ENCODE measurements around the gene MSANTD1. TPM values are rescaled to one million over a fixed set of nuclear protein-coding genes. Genes with fewer than 3 reads are reported as not detected.

Gene MSANTD1
- total and polyA plus RNA-seq, 2 of the 8 experiments (the other 6 are each of a cell fraction or from before 2014, with no cell fraction given): 0.23 to 0.45 TPM

DNA sequence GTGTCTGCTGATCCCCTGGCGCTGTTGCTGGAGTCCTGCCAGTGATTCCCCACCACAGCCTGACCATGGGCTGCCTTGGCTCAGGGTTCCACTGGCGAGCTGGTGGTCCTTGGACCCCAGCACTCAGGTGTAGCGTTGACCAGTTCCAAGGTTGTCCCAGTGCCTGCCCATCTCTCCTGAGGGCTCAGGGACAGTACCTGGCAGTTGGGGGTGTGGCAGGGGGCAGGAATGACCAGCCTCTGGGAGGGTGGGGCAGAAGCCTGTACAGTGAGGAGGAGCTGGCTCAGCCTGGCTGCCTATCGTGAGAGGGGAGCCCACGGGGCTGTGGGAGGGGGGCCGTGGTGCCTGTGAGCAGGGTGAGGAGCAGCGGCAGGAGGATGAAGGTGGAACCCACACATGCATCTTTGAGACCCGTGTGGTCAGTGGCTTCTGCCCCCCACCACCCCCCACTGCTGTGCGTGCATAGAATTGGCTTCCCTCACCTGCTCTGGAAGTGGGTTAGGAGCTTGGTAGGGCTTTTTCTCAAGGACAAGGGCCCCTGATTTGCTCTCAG is 12.6 kb upstream of the MSANTD1 start:
- FAIRE-seq: no peak

More for the DNA sequence above, 12.6 kb upstream of the MSANTD1 start:
- Histone ChIP-seq H3K4ac (replicated peaks; ENCODE audit: insufficient read length, low read depth, low read length) (no peak overlapping the region), H3K4me2 (ENCODE audit: insufficient read depth in 1 of 2, low read depth in 2 of 2, low read length in 2 of 2) (no peak overlapping the region; a peak in 1 of 4 replicates), H4K20me1 (replicated peaks in 1 of 2; ENCODE audit: control insufficient read depth in 1 of 2, insufficient read depth in 2 of 2, low read length in 2 of 2) (peaks cover 39 to 55% of the 10 kb centered on the region in 2 experiments), H2BK120ac (replicated peaks; ENCODE audit: low read depth, low read length) (no peak overlapping the region), H3K27ac (ENCODE audit: low read depth, low read length) (no peak overlapping the region), H3K14ac (ENCODE audit: insufficient read length) (no peak overlapping the region), H4K8ac (ENCODE audit: extremely low read depth, insufficient read depth, low read length) (no peak overlapping the region), H3K9ac (replicated peaks in 1 of 4; ENCODE audit: extremely low read depth in 1 of 4, low read depth in 3 of 4, low read length in 3 of 4) (no peak overlapping the region), H3K4me1 (replicated peaks in 1 of 4; ENCODE audit: control insufficient read depth in 3 of 4, insufficient read depth in 4 of 4, low read length in 3 of 4) (peaks cover 0 to 15% (median 11%) of the 10 kb centered on the region in 4 experiments; a peak in 6 of 7 replicates), H3K9me3 (ENCODE audit: insufficient read depth in 2 of 2, low read depth in 1 of 2, low read length in 1 of 2) (no peaks in the 10 kb centered on the region), H3K56ac (replicated peaks; ENCODE audit: insufficient read length, low read depth, low read length) (no peak overlapping the region), H3K18ac (ENCODE audit: extremely low read depth, low read length) (no peak overlapping the region), H2BK20ac (ENCODE audit: low read length) (no peak overlapping the region), H3K4me3 (ENCODE audit: extremely low read depth in 1 of 4, insufficient read depth in 2 of 4, low read depth in 3 of 4, low read length in 4 of 4) (no peak overlapping the region), H3K23ac (ENCODE audit: insufficient read length) (no peak overlapping the region), H2BK12ac (ENCODE audit: low read depth, low read length) (no peak overlapping the region), H2BK5ac (ENCODE audit: low read depth, low read length) (no peak overlapping the region), H3K23me2 (ENCODE audit: low read depth, low read length) (no peaks in the 10 kb centered on the region), H4K91ac (replicated peaks; ENCODE audit: insufficient read length, low read length) (no peak overlapping the region), H3K36me3 (ENCODE audit: control insufficient read depth in 2 of 4, insufficient read depth in 4 of 4, low read length in 3 of 4) (peaks cover 5 to 51% (median 29%) of the 10 kb centered on the region in 4 experiments; a peak in 6 of 8 replicates), H2AK5ac (ENCODE audit: low read depth, low read length) (no peak overlapping the region), H3K79me1 (ENCODE audit: low read depth, low read length) (no peaks in the 10 kb centered on the region; the same call in 1 of the 2 replicates), H2BK15ac (ENCODE audit: low read length) (no peak overlapping the region), H3K79me2 (ENCODE audit: control insufficient read depth in 1 of 2, insufficient read depth in 2 of 2, low read length in 2 of 2) (no peaks in the 10 kb centered on the region), H4K5ac (ENCODE audit: insufficient read length, low read depth, low read length) (no peak overlapping the region), H2AFZ (ENCODE audit: low read length) (no peak overlapping the region), H3K27me3 (replicated peaks in 1 of 4; ENCODE audit: control insufficient read depth in 3 of 4, extremely low read depth in 1 of 4, insufficient read depth in 3 of 4, low read length in 3 of 4) (peaks cover 8 to 53% (median 31%) of the 10 kb centered on the region in 4 experiments)
- TF ChIP-seq RBBP5 (IDR thresholded peaks at IDR 0.05; ENCODE audit: borderline replicate concordance, low read depth, low read length) (no peak), CEBPB (IDR thresholded peaks at IDR 0.05; ENCODE audit: low read depth, low read length) (no peak), FOSL1 (IDR thresholded peaks at IDR 0.05; ENCODE audit: insufficient read depth, low read depth, low read length) (no peak), SP1 (IDR thresholded peaks at IDR 0.05; ENCODE audit: low read depth, low read length) (no peak), RFX5 (IDR thresholded peaks at IDR 0.05; ENCODE audit: borderline replicate concordance, low read depth, low read length) (no peak), TBP (IDR thresholded peaks at IDR 0.05; ENCODE audit: low read depth, low read length) (no peak), EGR1 (IDR thresholded peaks at IDR 0.05; ENCODE audit: borderline replicate concordance, low read depth, low read length) (no peak), TCF12 (IDR thresholded peaks at IDR 0.05; ENCODE audit: low read depth, low read length) (no peak), ZNF274 (IDR thresholded peaks at IDR 0.05; ENCODE audit: borderline replicate concordance, extremely low read depth, low read length) (no peak), TAF1 (IDR thresholded peaks at IDR 0.05; ENCODE audit: low read depth, low read length) (no peak)
- no peak for DNase-seq (ENCODE audit: low read depth in 1 of 2, low spot score in 2 of 2)
- WGBS, 2 experiments (ENCODE audit: extremely low coverage in 1 of 2, insufficient coverage in 1 of 2, insufficient read length in 1 of 2, insufficient replicate concordance in 2 of 2, low coverage in 1 of 2, low lambda C conversion rate in 2 of 2, missing lambda C conversion rate in 1 of 2): 93% methylated on average over 6 of the region's 9 CpGs; no CpG with 5 or more reads in 1 of the 2 experiments
- ChIA-PET CTCF (ENCODE audit: partially characterized antibody) (interaction anchor here (0.7 to 1.0 kb wide), 2 partner anchors 13 to 117 kb away, joined by 3 read pairs; partner anchors contain the start of gene MSANTD1), POLR2A (ENCODE audit: partially characterized antibody) (interaction anchor here (0.6 kb wide), 1 partner anchor 27 kb away, joined by 3 read pairs; no protein-coding TSS in a partner anchor)

Measured in H1 (cell line).